GM20000 (cell line): ENCODE results near the gene ZCCHC7.
"Not testable (repeated sequence)": the region's sequence is repeated elsewhere in the genome, so short reads cannot be mapped to it uniquely, and the experiment has no call there.

ENCODE experiments used
- DNase-seq: peaks from one replicate; pipeline ENCODE4 v3.0.0; 2012; ENCODE audit warnings: low spot score
- TF ChIP-seq, protein P1 (sequence below): IDR thresholded peaks from 2 replicates; pipeline ENCODE4 v1.5.1; 2012; ENCODE audit warnings: mild to moderate bottlenecking, control low read depth; ENCODE audit errors: extremely low read depth, missing control alignments

Gene ZCCHC7

DNA sequence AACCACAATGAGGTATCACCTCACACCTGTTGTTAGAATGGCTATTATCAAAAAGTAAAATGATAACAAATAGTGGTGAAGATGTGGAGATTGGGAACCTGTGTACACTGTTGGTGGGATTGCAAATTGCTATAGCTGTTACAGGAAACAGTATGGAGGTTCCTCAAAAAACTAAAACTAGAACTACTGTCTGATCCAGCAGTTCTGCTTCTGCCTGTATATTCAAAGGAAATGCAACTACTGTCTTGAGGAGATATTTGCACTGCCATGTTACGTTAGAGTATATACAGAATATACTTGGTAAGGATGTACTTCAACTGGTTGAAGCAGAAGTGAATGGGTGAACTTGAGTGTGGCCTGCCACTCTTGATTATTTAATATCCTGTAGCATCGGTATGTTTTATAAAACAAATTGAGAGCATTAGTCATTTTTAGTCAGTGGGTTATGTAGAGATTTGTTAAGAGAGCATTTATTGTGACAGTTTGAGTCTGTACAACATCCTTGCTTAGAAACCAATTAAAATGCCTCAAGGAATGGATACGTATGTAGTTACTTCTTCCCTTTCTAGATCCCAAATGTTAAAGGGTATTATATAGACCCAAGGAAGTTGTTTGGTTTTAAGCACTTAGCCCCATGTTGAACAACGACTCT lies 37.5 kb downstream of the ZCCHC7 start:
- TF ChIP-seq, protein P1, sequence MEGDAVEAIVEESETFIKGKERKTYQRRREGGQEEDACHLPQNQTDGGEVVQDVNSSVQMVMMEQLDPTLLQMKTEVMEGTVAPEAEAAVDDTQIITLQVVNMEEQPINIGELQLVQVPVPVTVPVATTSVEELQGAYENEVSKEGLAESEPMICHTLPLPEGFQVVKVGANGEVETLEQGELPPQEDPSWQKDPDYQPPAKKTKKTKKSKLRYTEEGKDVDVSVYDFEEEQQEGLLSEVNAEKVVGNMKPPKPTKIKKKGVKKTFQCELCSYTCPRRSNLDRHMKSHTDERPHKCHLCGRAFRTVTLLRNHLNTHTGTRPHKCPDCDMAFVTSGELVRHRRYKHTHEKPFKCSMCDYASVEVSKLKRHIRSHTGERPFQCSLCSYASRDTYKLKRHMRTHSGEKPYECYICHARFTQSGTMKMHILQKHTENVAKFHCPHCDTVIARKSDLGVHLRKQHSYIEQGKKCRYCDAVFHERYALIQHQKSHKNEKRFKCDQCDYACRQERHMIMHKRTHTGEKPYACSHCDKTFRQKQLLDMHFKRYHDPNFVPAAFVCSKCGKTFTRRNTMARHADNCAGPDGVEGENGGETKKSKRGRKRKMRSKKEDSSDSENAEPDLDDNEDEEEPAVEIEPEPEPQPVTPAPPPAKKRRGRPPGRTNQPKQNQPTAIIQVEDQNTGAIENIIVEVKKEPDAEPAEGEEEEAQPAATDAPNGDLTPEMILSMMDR = no peak
- DNase-seq = no peak

DNA sequence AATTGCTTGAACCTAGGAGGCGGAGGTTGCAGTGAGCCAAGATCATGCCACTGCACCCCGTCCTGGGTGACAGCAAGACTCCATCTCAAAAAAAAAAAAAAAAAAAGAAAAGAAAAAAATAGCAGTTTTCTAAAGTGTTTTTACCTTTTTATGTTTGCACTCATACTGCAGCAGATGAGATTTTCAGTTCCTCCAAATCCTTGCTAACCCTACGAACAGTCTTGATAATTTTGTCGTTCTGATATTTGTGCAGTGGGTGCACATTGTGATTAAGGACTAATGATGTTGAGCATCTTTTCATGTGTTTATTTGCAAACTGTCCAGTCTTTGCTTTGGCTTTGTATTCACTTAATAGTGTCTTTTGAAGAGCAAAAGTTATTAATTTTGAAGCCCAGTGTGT lies 42.9 kb downstream of the ZCCHC7 start:
- DNase-seq = peak; percentile 24
- TF ChIP-seq, protein P1 = no peak

DNA sequence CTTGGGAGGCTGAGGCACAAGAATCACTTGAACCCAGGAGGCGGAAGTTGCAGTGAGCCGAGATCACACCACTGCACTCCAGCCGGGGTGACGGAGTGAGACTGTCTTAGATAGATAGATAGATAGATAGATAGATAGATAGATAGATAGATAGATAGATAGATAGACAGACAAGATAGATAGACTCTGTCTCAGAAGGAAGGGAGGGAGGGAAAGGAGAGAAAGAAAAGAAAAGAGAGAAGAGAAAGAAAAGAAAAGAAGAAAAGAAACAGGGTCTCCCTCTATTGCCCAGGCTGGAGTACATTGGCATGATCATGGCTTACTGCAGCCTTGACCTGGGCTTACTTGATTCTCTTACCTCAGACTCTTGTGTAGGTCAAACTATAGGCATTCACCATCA lies 44.0 kb downstream of the ZCCHC7 start:
- DNase-seq = not testable (repeated sequence)

DNA sequence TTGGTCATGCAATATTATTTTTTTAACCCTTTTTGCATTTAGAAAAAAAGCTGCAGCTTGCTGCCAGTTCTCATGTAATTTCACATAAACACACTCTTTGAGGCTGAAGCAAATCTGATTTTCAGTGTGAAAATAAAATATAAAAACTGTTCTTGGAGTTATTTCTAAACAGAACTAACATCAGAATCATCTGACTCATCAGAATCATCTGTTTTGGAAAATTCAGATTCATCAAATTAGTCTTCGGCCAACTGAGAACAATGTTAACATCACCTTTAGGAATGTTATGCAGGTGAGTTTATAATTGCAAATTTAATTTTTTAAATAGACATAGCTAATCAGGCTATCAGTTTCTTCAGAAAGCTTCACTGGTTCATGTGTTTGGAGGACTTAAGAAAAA lies 45.3 kb downstream of the ZCCHC7 start:
- DNase-seq = no peak
- TF ChIP-seq, protein P1 = no peak

DNA sequence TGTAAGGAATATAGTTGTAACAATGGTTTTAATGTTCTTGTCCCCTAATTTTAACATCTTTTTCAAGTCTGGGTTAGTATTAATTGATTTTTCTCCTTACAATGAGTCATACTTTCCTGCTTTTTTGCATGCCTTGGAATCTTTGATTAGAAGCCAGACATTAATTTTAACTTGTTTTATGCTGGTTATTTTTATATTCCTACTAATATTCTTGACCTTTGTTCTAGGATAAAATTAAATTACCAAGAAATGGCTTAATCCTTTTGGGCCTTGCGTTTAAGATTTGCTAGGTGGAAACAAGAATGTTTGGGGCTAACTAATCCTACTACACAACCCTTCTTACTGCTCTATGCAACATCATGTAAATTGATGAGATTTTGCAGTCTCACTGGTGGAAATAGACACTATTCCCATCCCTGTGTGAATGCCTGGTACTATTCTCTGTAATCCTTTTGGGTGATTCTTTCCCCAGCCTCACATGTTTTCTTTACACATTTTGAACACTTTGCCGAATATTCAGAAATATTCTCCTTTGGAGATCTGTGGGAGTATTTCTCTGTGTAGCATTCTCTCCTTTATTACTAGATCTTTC lies 47.2 kb downstream of the ZCCHC7 start:
- TF ChIP-seq, protein P1 = no peak
- no peak for DNase-seq

DNA sequence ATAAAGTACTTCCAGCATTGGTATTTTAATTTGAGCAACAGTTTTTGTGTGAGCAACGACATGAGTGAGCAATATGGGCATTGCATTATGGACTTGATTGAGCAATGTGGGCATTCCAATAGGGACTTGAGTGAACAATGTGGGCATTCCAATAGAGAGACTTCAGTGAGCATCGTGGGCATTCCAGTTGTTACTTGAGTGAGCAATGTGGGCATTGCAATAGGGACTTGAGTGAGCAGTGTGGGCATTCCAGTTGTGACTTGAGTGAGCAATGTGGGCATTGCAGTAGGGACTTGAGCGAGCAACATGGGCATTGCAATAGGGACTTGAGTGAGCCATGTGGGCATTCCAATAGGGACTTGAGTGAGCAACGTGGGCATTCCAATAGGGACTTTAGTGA lies 52.2 kb downstream of the ZCCHC7 start:
- TF ChIP-seq, protein P1 = no peak
- DNase-seq = no peak

DNA sequence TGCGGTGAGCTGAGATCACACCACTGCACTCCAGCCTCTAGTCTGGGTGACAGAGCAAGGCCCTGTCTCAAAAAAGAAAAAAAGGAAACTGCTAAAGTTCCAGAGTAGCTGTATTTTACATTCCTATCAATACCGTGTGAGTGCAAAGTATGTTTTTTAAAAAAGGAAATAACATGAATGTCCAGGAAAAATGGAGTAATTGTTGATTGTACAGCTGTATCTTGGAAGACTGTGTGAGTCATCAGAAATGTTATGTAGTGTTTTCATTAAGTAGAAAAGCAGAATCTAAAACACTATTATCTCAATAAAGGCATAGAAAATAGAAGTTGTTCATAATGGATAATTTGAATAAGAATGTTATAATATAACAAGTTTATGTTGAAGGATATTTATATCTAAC lies 53.9 kb downstream of the ZCCHC7 start:
- DNase-seq = no peak

More for the DNA sequence above, 53.9 kb downstream of the ZCCHC7 start:
- TF ChIP-seq, protein P1 = no peak
